Medulla oblongata (tissue), 1 donor: Measurements from ENCODE around the gene SPAG8.
A peak's percentile ranks its signal among the peaks of the same experiment; 100 is the strongest.

ENCODE experiments used
- DNase-seq: peaks from one replicate; pipeline ENCODE4 v3.0.0-alpha.2; 2015; ENCODE audit errors: extremely low spot score

SPAG8 gene

DNA sequence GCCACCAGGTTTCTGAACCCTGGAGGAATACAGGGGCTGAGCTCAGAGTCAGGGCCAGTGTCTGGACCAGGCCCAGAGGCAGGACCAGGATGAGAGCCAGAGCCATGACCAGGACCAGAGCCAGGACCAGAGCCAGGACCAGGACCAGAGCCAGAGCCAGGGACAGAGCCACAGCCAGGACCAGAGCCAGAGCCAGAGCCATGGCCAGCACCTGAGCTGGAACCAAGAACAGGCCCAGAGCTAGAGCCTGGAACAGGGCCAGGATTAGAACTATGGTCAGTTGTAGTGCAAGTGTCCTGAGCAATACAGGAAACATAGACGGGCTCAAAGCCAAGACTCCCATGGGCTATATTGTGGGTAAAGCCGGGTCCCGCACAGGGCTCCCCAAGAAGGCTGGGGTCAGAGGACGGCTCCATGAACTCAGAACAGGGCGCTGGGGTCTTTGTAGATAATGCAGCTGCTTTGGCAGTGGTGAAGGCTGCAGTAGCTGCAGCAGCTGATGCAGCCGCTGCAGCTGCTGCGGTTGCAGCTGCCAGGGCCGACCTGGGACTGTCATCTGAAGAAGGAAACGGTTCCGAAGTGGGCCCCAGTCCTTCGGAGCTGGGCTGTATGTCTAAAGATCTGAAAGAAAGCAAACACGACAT, 559 bp downstream of the SPAG8 start:
- peak; percentile 28 for DNase-seq

DNA sequence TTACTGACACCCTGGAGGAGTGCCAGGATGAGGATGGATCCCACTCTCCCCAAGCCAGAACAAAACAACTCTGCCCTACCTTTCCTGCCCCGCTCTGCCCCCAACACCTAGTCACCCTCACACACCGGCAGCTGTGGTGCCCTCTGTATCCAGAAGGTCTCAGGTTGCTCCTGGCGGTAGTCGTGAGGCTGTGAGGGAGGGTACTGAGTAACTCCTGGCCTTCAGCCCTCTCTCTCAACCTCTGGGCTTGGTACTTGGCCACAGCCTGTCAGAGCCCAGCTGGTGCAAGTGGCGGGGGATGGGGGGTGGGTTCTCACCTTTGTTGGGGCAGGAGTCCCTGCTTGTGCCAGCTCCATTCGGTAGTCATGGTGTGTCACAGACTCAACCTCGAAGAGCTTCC, 1.9 kb downstream of the SPAG8 start:
- DNase-seq, result no peak

DNA sequence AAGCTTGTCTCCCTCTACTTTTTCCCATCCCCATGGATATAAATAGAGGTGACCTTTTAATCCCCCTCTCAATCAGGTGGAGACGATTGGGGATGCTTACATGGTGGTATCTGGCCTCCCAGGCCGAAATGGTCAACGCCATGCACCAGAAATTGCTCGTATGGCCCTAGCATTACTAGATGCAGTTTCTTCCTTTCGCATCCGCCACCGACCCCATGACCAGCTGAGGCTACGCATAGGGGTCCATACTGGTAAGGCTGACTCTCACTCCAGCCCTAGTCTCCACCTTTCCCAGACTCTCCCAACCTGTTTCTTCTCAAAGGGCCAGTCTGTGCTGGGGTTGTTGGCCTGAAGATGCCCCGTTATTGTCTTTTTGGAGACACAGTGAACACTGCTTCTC, 3.6 kb downstream of the SPAG8 start:
- DNase-seq, result no peak

DNA sequence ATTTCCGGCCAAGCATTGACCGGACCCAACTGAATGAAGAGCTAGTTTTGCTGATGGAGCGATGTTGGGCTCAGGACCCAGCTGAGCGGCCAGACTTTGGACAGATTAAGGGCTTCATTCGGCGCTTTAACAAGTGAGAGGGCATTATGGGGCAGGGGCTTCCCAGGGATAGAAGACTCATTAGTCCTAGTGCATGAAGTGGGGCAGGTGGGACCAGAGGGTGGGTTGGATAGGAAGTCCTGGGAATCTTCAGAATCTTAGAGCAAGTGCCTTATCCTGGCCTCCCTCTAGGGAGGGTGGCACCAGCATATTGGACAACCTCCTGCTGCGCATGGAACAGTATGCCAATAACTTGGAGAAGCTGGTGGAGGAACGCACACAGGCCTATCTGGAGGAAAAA, 6.0 kb downstream of the SPAG8 start:
- no peak for DNase-seq

DNA sequence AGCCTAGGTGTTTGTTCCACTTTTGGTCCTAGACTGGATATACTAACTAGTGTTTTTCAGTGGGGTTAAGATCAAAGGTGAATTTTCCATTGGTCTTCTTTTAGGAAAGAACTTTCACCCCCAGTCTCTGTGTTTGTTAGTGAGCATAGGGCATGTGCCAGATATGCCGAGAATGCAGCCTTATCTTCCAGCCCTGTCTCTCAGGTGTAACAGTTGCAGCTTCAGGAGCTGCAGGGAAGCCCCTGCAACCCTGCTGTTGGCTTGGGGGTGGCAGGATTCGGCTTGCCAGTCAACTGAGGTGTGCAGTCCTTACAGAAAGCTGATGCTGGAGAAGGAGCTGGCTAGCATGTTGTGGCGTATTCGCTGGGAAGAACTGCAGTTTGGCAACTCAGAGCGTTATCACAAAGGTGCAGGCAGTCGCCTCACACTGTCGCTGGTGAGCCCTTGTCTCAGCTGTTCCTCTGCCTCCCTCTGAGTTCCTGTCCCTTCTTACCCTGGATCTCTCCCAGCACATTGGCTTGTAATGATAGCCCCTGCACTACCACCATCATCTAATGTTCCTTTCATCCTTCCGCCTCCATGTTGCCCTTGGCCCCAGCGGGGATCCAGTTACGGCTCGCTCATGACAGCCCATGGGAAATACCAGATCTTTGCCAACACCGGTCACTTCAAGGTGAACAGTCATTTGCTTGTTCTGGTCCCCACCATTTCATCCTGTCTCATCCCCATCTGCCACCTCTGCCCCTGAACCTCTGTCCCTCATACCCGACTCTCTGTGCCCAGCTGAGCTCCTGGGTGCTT, 10.5 kb downstream of the SPAG8 start:
- no peak for DNase-seq

DNA sequence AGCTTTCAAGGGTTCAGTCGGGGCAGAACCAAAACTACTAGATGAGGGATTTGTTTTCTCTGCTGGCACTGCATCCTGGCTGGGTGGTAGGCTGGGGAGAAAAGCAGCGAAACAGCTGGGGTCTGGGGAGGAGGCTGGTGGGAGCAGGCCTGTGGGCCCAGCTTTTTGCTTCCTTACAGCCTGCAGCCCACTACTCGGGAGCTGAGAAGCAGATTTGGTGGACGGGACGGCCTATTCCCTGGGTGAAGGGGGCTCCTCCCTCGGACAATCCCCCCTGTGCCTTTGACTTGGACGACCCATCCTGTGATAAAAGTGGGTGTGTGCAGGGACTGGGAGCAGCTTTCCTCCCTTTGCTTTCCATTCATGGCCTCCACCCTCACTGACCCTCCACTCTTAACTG, 11.5 kb downstream of the SPAG8 start:
- no peak for DNase-seq

DNA sequence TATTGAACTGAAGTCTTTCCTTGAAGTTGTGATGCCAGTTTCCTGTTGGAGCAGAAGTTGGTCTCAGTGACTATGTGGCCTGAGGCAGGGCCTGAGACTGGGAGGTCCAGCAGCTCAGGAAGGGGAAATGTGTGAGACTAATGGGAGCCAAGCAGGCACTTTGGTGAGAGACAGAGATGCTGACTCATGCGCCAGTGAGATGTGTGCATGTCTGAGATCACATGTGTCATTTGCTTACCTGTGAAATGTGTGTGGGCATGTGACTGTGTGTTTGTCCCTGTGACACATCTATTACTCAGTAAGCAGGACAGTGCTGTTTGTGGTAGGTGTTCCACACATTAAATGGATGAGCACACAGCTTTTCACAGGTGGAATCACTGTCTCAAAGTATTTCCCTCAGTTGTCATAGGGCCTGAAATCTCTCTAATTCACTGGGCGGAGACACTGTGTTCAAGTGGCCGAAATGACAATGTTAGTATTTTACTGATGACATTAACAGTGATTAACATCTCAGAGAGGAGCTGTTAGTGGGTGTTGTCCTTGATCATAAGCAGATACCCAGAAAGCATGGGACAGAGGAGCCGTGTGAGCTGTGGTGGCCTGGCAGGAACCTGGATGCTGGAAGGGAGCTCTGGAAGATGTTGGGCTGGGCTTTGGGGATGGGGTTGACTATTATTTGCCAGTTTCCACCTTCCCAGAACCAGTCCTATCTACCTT, 13.2 kb downstream of the SPAG8 start:
- DNase-seq, result no peak

DNA sequence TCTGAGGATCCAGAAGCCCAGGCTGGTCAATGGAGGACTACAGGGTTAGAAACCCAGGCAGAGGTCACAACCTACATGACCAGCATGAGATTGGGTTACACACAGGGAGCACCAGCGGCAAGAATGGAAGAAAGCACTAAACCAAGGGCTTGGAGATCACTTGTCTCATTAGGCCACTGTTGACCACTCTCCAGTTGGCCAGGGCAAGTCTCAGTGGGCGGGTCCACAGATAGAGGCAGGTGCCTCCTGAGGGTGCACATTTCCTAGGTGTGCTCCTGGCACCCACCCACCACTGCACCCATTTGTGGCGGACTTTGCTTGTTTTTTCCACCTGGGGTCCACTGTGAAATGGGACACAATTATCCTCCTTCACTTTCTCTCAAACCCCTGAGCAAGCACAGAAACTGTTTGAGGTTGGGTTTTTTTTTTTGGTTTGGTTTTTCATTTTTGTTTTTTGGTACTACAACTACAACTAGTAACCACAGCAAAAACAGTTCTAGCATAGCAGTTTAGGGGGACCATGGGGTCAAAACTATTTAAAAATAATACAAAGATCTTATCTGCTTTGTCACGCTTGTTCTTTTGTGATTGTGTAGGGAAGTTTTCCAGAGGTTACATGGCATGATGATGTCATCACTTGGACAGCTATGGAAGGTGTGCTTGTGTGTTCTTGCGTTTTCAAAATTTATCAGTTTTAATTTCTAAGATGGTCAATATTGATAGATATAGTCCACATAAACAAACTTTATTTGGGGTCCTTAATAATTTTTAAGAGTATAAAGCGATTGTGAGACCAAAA, 14.6 kb downstream of the SPAG8 start:
- DNase-seq, result no peak

DNA sequence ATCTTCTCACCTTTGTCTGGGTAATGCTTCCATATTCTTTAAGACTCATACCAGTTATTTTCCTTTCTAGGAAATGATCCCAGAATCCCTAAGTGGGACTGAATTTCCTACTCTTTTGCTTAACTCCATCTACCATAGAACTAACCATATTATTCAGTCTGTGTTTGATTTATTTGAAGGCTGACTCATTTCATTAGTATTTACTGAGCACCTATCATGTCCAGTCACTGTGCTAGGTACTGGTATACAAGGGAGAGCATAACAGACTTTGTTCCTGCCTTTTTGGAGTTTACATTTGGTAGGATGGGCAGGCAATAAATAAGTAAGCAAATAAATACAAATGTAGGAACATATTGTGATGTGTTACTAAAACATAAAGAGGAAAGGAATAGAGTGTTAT, 16.4 kb downstream of the SPAG8 start:
- no peak for DNase-seq

DNA sequence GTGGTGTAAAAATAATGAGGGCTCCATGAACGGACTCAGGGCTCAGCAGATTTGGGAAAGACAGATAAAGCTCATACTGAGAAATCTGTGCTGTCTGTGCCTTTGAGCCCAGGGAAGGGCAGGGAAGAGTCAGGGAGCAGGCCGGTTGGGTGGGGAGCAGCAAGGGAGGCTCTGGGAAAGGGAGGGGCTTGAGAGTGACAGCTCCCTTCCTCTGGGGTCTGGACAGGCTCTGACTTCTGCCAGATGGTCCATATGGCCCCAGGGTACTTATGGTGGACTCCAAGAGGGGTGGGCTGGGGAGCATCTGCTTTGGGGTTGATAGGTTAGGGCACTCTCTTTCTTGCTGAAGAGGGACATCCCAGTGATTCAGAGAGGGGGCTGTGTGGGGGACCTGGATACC, 18.6 kb downstream of the SPAG8 start:
- no peak for DNase-seq

DNA sequence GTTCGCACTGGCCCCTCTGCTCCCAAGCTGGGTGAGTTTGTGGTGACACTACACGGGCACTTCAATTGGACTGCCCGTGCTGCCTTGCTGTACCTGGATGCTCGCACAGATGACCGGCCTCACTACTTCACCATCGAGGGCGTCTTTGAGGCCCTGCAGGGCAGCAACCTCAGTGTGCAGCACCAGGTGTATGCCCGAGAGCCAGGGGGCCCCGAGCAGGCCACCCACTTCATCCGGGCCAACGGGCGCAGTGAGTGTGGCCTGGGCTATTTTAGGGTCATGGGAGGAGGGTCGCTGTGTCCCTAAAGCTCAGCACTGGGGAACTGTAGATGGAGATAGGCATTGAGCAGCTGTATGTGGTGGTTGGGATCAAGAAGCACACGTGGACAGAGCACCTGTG, 19.2 kb downstream of the SPAG8 start:
- no peak for DNase-seq

DNA sequence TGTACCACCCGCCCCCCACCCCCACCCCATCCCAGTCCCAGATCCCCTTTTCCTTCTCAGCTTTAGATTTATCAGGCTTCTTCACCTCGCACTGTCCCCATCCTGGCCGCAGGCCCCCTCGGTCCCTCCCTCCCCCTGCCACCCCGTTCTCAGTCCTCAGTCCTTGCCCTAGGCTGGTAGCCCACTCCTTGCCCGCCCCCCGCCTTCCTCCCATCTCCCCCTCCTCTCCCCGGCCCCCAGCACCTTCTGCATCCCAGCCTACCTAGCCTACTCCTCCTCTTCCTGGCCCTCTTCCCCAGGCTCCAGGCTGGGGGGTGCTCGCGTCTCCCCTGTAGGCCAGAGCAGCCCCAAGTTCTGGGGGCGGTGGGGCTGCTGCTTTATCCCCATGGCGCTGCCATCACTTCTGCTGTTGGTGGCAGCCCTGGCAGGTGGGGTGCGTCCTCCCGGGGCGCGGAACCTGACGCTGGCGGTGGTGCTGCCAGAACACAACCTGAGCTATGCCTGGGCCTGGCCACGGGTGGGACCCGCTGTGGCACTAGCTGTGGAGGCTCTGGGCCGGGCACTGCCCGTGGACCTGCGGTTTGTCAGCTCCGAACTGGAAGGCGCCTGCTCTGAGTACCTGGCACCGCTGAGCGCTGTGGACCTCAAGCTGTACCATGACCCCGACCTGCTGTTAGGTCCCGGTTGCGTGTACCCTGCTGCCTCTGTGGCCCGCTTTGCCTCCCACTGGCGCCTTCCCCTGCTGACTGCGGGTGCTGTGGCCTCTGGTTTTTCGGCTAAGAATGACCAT, 19.8 kb downstream of the SPAG8 start:
- no peak for DNase-seq

DNA sequence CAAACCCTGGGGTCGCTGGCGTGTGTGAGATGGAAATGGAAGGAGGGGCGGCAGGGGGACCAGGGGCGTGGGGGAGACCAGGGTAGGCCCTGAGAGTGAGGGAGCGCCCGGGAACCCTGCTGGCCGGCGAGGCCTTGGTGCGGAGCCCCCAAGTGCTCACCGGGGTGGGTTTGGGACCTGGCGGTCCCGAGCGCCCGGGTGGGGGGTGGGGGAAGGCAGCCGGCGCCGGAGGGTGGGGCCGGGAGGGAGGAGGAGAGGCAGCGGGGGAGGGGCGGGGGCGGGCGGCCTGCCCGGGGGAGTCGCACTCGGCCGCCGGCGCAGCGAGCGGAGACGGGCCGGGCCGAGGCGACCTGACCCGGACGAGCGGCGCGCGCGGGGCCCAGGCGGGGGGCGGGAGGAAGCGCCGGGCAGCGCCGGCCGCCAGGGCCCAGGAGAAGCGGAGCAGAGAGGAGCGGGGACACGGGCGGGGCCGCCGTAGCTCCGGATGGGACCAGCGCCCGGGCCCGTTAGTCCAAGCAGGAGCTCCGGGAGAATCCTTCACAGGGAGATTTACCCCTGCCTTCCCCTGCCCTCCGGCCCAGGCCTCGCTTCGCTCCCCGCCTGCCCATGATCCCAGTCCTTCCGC, 20.7 kb downstream of the SPAG8 start, which contains the start of gene NPR2:
Gene NPR2, plus strand, starts transcription at position 295 of the 625 bp plus-strand sequence. CDS start 818 bp downstream, outside the sequence.
- DNase-seq, result no peak

DNA sequence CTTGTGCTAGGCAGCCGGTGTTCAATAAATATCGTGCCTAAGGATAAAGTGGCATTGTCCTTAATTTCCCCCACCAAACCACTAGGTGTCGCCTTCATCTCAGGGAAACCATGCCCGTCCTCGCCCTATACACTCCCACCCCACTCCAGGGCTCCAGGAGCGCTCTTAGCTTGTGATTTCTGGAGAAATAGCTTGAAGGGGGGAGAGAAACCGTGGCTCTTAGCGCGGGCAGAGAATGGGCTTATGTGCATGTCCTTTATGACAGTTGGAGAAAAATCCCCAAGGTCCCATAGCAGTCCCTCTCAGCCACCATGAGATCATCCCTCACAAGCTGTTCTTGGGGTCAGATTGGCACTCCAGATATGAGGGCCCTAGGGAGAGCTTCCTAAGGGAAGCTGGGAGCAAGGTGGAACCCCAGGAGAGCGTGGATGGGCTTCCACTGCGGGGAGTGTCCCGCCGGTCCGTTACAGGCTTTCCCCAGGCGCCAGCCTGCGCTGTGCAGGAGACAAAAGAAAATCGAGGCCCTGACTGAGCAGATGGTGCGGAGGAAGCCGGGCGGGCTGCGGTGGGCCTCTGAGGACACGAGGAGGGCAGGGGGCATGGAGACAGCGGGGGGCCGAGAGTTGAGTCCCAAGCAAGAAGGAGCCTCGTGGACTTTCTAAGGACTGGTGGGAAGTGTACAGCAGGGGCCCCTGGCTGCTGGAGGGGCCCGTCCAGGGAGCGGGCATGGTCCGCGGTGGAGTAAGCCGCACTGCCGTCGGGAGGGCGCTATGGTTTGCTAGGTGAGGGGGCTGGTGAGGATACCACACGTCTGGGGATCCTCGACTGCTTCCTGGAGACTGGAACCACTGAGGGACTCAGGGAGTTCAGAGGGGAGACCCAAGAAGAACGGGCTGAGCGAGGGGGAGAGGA, 21.4 kb downstream of the SPAG8 start:
- DNase-seq, result peak; percentile 88

DNA sequence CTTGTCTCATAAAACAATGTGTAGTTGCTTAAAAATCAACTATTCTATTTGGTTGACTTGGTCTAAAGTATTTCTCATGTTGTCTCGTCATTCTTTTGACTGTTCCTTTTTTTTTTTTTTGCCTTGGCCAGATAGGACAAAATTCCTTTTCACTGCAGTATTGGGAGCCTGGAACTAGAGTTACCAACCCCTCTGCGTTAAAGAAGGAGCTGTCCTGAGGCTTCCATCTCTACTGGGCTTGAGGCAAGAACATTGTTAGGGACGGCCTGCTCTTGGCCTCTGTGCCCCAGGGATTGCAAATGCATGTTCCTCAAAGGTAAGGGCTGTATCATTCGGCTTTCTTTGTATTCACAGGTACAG, 22.1 kb downstream of the SPAG8 start:
- no peak for DNase-seq

DNA sequence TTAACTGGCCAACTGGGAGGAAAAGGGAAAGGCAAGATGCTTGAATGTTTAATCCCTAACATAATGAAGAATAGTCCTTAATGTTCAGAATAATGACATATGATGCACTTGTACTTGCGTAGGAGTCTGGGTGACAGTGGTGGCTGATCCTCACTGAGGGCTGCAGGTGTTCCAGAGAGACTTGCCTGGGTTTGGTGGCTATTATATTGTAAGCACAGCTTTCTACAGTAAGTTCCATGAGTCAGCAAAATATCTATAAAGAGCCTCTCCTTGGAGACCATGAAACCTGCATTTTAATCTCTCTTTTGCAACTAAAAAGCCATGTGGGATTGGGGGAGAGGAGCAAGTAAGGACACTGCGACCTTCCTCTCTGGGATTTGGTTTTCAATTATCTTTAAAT, 22.5 kb downstream of the SPAG8 start:
- DNase-seq, result no peak

DNA sequence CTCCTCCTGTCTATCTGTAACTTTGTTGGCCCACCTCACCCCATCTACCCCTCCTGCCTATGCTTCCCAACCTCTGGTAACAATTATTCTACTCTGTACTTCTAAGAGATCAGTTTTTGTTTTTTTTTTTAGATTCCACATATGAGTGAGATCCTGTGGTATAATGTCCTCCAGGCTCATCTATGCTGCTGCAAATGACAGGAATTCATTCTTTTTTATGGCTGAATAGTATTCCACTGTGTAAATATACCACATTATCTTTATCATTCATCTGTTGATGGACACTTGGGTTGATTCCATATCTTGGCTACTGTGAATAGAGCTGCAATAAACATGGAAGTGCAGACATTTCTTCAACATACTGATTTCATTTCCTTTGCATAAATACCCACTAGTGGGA, 28.6 kb downstream of the SPAG8 start:
- DNase-seq, result no peak

DNA sequence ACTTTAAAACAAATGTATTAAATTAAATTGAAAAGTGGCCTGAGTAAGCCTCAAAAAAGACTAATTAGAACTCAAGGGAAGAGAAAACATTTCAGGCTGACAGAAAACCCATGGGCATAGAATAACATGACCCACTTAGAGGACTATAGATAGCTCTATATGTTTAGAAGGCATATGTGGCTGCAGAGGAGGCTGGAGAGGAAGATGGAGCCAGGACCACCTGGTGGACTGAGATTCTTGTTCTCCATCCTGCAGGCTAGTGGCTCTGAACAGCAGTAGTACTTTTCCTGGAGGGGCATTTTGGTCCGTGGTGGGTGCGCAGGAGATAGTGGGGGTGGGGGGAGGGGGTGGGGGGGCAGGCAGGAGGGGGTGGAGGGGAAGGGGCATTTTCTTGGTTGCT, 31.0 kb downstream of the SPAG8 start:
- no peak for DNase-seq

DNA sequence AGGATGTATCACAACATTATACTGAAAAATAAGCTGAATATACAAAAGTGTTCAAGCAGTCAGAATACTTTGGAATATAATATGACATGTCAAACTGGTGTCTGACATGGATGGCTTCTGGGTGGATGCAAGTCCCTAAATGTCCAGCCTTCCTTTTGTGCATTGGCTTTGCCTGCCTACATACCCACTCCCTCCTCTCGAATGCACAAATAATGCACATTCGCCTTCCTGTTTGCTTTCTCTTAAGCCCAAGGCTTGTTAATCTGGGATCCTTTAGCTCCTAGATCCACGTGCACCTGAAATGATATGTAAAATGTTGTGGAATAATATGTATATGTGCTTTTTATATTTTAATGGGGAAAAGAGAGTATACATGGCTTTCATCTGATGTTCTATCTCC, 33.6 kb downstream of the SPAG8 start:
- no peak for DNase-seq

DNA sequence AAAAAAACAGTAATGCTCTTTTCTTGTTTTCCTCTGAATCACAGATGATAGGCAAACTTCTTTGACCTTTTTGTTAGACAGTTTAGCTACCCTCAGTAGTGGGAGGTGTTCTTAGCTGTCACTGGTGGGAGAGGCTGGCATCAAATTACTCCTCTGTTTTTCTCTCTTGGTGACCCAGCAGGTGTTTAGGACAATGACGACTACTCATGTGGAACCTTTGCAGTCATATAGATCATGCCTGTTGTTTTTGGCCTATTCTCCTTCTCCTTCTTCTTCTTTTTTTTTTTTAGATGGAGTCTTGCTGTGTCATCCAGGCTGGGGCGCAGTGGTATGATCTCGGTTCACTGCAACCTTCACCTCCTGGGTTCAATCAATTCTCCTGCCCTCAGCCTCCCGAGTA, 36.0 kb downstream of the SPAG8 start:
- no peak for DNase-seq
